GM06990 (cell line): Measurements from ENCODE around the gene SOX5.
"Not testable (repeated sequence)": the region's sequence is repeated elsewhere in the genome, so short reads cannot be mapped to it uniquely, and the experiment has no call there.

Source experiments
- DNase-seq: peaks from one replicate; pipeline ENCODE4 v3.0.0-alpha.2; 2011; ENCODE audit not compliant: insufficient read length; ENCODE audit errors: extremely low read depth
- H3K27me3 ChIP-seq: replicated peaks from 2 replicates; pipeline ENCODE4 v1.6.0; 2011; ENCODE audit warnings: low read length; ENCODE audit not compliant: control insufficient read depth, insufficient read depth
- H3K36me3 ChIP-seq: 2 replicates; pipeline ENCODE4 v1.5.1; 2011; ENCODE audit warnings: low read length; ENCODE audit not compliant: control insufficient read depth, insufficient read depth
- H3K4me3 ChIP-seq: replicated peaks from 2 replicates; pipeline ENCODE4 v1.5.1; 2011; ENCODE audit warnings: low read depth, mild to moderate bottlenecking, control low read depth, low read length
- CTCF ChIP-seq: IDR thresholded peaks from 2 replicates; pipeline ENCODE4 v1.5.1; 2011; ENCODE audit warnings: low read length, control low read depth, mild to moderate bottlenecking, inconsistent platforms; ENCODE audit not compliant: insufficient read depth, poor library complexity, severe bottlenecking

The SOX5 gene

GRCh38 chr12:23834076-23834475, 115.4 kb downstream of the SOX5 start:
- DNase-seq, result no peak
- Histone ChIP-seq H3K4me3 (no peak overlapping the region), H3K36me3 (no peaks in the 10 kb centered on the region), H3K27me3 (no peaks in the 10 kb centered on the region)
- no peak for TF ChIP-seq CTCF

- Histone ChIP-seq H3K27me3 (no peaks in the 10 kb centered on the region), H3K36me3 (no peaks in the 10 kb centered on the region), H3K4me3 (no peak overlapping the region)
- DNase-seq, result no peak
- TF ChIP-seq CTCF, result no peak
Measured at GRCh38 chr12:23831739-23832138, 117.7 kb downstream of the SOX5 start.

- H3K36me3 ChIP-seq, result no peaks in the 10 kb centered on the region
- no peak for TF ChIP-seq CTCF
- H3K4me3 ChIP-seq, result no peak overlapping the region
- H3K27me3 ChIP-seq, result no peaks in the 10 kb centered on the region
- no peak for DNase-seq
Measured at GRCh38 chr12:23830210-23830609, 119.3 kb downstream of the SOX5 start.

- H3K27me3 ChIP-seq, result no peaks in the 10 kb centered on the region
- no peak for DNase-seq
- no peak for TF ChIP-seq CTCF
Measured at GRCh38 chr12:23827353-23827752, 122.1 kb downstream of the SOX5 start.

GRCh38 chr12:23825124-23825523, 124.3 kb downstream of the SOX5 start:
- H3K4me3 ChIP-seq, H3K36me3 ChIP-seq, H3K27me3 ChIP-seq, DNase-seq: not testable (repeated sequence)

More at GRCh38 chr12:23827353-23827752, 122.1 kb downstream of the SOX5 start:
- Histone ChIP-seq H3K36me3 (no peaks in the 10 kb centered on the region), H3K4me3 (no peak overlapping the region)

- H3K36me3 ChIP-seq, result no peaks in the 10 kb centered on the region
- no peaks in the 10 kb centered on the region for H3K27me3 ChIP-seq
- no peak overlapping the region for H3K4me3 ChIP-seq
- no peak for DNase-seq
- no peak for TF ChIP-seq CTCF
Measured at GRCh38 chr12:23824358-23824757, 125.1 kb downstream of the SOX5 start.

- not testable (repeated sequence) for H3K27me3 ChIP-seq, DNase-seq, H3K36me3 ChIP-seq, H3K4me3 ChIP-seq
Measured at GRCh38 chr12:23822883-23823282, 126.6 kb downstream of the SOX5 start.
